ENCODE results near the gene UBE2D3. TPM values are rescaled to one million over a fixed set of nuclear protein-coding genes. Genes with fewer than 3 reads are reported as not detected.

The UBE2D3 gene
- total RNA-seq, 1 experiment from 2014 or later, result 351 TPM

- TF ChIP-seq ATF6 (CRISPR knock-in tag; IDR thresholded peaks at IDR 0.05), result no peak
- no peak for TF ChIP-seq OVOL2 (CRISPR knock-in tag; IDR thresholded peaks at IDR 0.05; ENCODE audit: borderline replicate concordance)
These were observed 3.0 kb downstream of the UBE2D3 start (continued) for GRCh38 chr4:102824398-102824797.

GRCh38 chr4:102823897-102824296 is 3.5 kb downstream of the UBE2D3 start:
- ATAC-seq, result no peak
- Mint-ChIP-seq H3K27me3 (ENCODE audit: low read depth) (no peaks in the 10 kb centered on the region), H3K9me3 (no peaks in the 10 kb centered on the region), H3K36me3 (peaks cover 11% of the 10 kb centered on the region), H3K27ac (no peak overlapping the region), H3K4me1 (peaks cover 52% of the 10 kb centered on the region), H3K4me3 (no peak overlapping the region)
- no peak for DNase-seq (ENCODE audit: low spot score)
- no peak for TF ChIP-seq ARID4B (CRISPR knock-in tag; IDR thresholded peaks at IDR 0.05; ENCODE audit: borderline replicate concordance)
- TF ChIP-seq CREB1 (CRISPR knock-in tag; IDR thresholded peaks at IDR 0.05), result no peak
- TF ChIP-seq CREM (CRISPR knock-in tag; IDR thresholded peaks at IDR 0.05), result no peak
- no peak for TF ChIP-seq HMGA2 (CRISPR knock-in tag; IDR thresholded peaks at IDR 0.05)
- TF ChIP-seq TCF7 (CRISPR knock-in tag; IDR thresholded peaks at IDR 0.05; ENCODE audit: low read depth), result no peak
- TF ChIP-seq ZNF423 (CRISPR knock-in tag; IDR thresholded peaks at IDR 0.05), result no peak
- no peak for TF ChIP-seq CBFB (CRISPR knock-in tag; IDR thresholded peaks at IDR 0.05; ENCODE audit: low read depth)
- TF ChIP-seq FOXP1 (CRISPR knock-in tag; IDR thresholded peaks at IDR 0.05; ENCODE audit: borderline replicate concordance), result no peak
- TF ChIP-seq ZNF138 (CRISPR knock-in tag; conservative IDR thresholded peaks at IDR 0.05), result no peak
- no peak for TF ChIP-seq PREB (CRISPR knock-in tag; IDR thresholded peaks at IDR 0.05; ENCODE audit: borderline replicate concordance)
- TF ChIP-seq E2F1 (CRISPR knock-in tag; IDR thresholded peaks at IDR 0.05), result no peak
- no peak for TF ChIP-seq TP53 (CRISPR knock-in tag; IDR thresholded peaks at IDR 0.05)
- ChIA-PET CTCF (interaction anchor here (0.9 to 1.2 kb wide), 3 partner anchors 45 to 245 kb away, joined by 3 to 4 read pairs (median 3); partner anchors contain the start of gene MANBA), POLR2A (interaction anchor here (0.8 kb wide), 1 partner anchor 45 kb away, joined by 3 read pairs; the partner anchor contains the start of gene CISD2)

- CTCF ChIA-PET, result interaction anchor here (0.9 to 1.2 kb wide), 3 partner anchors 46 to 244 kb away, joined by 3 to 4 read pairs (median 3); partner anchors contain the start of gene MANBA
These were observed 3.9 kb downstream of the UBE2D3 start for GRCh38 chr4:102823464-102823863.

More at GRCh38 chr4:102823464-102823863, 3.9 kb downstream of the UBE2D3 start:
- Mint-ChIP-seq H3K9me3 (no peaks in the 10 kb centered on the region), H3K4me1 (peaks cover 56% of the 10 kb centered on the region), H3K27me3 (ENCODE audit: low read depth) (no peaks in the 10 kb centered on the region), H3K36me3 (peaks cover 11% of the 10 kb centered on the region), H3K4me3 (no peak overlapping the region), H3K27ac (no peak overlapping the region; the same call in 1 of the 2 replicates)
- no peak for TF ChIP-seq ZNF396 (CRISPR knock-in tag; IDR thresholded peaks at IDR 0.05; ENCODE audit: borderline replicate concordance)
- no peak for TF ChIP-seq NR3C1 (CRISPR knock-in tag; conservative IDR thresholded peaks at IDR 0.05; ENCODE audit: low read depth)
- no peak for TF ChIP-seq ZNF281 (CRISPR knock-in tag; IDR thresholded peaks at IDR 0.05)
- DNase-seq (ENCODE audit: low spot score) (no peak), ATAC-seq (no peak)
- POLR2A ChIA-PET, result no interaction called here
